OCI-LY7 (cell line): ENCODE measurements around the gene ROBO3. TPM values are rescaled to one million over a fixed set of nuclear protein-coding genes. Genes with fewer than 3 reads are reported as not detected.

Experiments used
- BruUV-seq: library from RNA; stranded (reverse); fragments of 400-500 nt; replicated peaks from 2 replicates; lab custom pipeline; 2021; lab: Mats Ljungman, UMichigan
- CTCF ChIA-PET: fragments of 300-600 bp; sonication (Branson Sonifier 250); formaldehyde crosslinking; loops from one replicate; lab custom pipeline; 2022; ENCODE audit warnings: antibody characterized with exemption; ENCODE audit not compliant: unreplicated experiment; lab: Charles Lee
- POLR2A ChIA-PET: fragments of 300-600 bp; sonication (Branson Sonifier 250); formaldehyde crosslinking; loops from one replicate; lab custom pipeline; 2022; ENCODE audit warnings: antibody characterized with exemption; lab: Charles Lee
- DNase-seq: peaks from one replicate; pipeline ENCODE4 v3.0.0-alpha.2; 2015; ENCODE audit warnings: low spot score
- H2AFZ ChIP-seq: fragments of 200-600 bp; sonication (generic), shearing (Covaris generic); 2 replicates; pipeline ENCODE4 v1.6.1; 2014; ENCODE audit warnings: mild to moderate bottlenecking, antibody characterized with exemption, low read length, moderate library complexity
- H3K27ac ChIP-seq: fragments of 200-600 bp; sonication (generic); 2 replicates; pipeline ENCODE4 v1.5.1; 2014; ENCODE audit warnings: mixed run types, low read depth, mild to moderate bottlenecking, moderate library complexity, low read length, inconsistent platforms; ENCODE audit not compliant: poor library complexity, severe bottlenecking
- H3K36me3 ChIP-seq: fragments of 200-600 bp; sonication (generic); 2 replicates; pipeline ENCODE4 v1.6.1; 2014; ENCODE audit warnings: mild to moderate bottlenecking, antibody characterized with exemption, low read length, moderate library complexity, mixed read lengths; ENCODE audit not compliant: insufficient read depth
- H3K4me1 ChIP-seq: fragments of 200-600 bp; sonication (generic); 2 replicates; pipeline ENCODE4 v1.5.1; 2014; ENCODE audit warnings: mild to moderate bottlenecking, low read length; ENCODE audit not compliant: insufficient read depth, poor library complexity, severe bottlenecking
- H3K4me2 ChIP-seq: fragments of 200-600 bp; sonication (generic); 2 replicates; pipeline ENCODE4 v1.6.1; 2014; ENCODE audit warnings: mild to moderate bottlenecking, low read length
- H3K4me3 ChIP-seq: fragments of 200-600 bp; sonication (generic); 2 replicates; pipeline ENCODE4 v1.5.1; 2014; ENCODE audit warnings: mild to moderate bottlenecking, low read depth, low read length; ENCODE audit not compliant: poor library complexity, severe bottlenecking
- H3K79me2 ChIP-seq: fragments of 200-600 bp; sonication (generic); 2 replicates; pipeline ENCODE4 v1.6.1; 2016; ENCODE audit warnings: low read depth, mild to moderate bottlenecking, low read length, moderate library complexity, mixed read lengths; ENCODE audit not compliant: insufficient read depth
- H3K9me2 ChIP-seq: fragments of 200-600 bp; sonication (generic); 2 replicates; pipeline ENCODE4 v1.6.1; 2016; ENCODE audit warnings: mild to moderate bottlenecking, low read length, mixed read lengths; ENCODE audit not compliant: insufficient read depth
- H3K9me3 ChIP-seq: fragments of 200-600 bp; sonication (generic); 2 replicates; pipeline ENCODE4 v1.6.1; 2014; ENCODE audit warnings: mild to moderate bottlenecking, mixed run types, low read length, mixed read lengths
- H4K20me1 ChIP-seq: fragments of 200-600 bp; sonication (generic); 2 replicates; pipeline ENCODE4 v1.6.1; 2014; ENCODE audit warnings: mild to moderate bottlenecking, antibody characterized with exemption, low read length, moderate library complexity, mixed read lengths; ENCODE audit not compliant: insufficient read depth
- EZH2phosphoT487 ChIP-seq: fragments of 200-600 bp; sonication (generic); IDR thresholded peaks from 2 replicates; pipeline ENCODE4 v1.6.1; 2018; ENCODE audit warnings: low read depth, borderline replicate concordance, mild to moderate bottlenecking, mixed run types, antibody characterized with exemption, low read length, moderate library complexity, mixed read lengths
- intact Hi-C: fragments of 100-400 bp; cut with micrococcal nuclease; formaldehyde crosslinking; loops from one replicate; pipeline ENCODE4 v1.10.0; 2022; ENCODE audit not compliant: unreplicated experiment
- total RNA-seq, 2 experiments: library from RNA; depleted of rRNA in 1 of 2; stranded (reverse); fragments of >200 nt in 1 of 2; shearing (Covaris generic) in 1 of 2; gene quantifications; 2 replicates each; pipeline ENCODE4 v1.2.3, GENCODE V29; 2014 to 2022
- TF ChIP-seq, protein P1 (sequence below): fragments of 200-600 bp; sonication (generic); conservative IDR thresholded peaks from 2 replicates; pipeline ENCODE4 v1.5.1; 2014; ENCODE audit warnings: mild to moderate bottlenecking, antibody characterized with exemption, low read length, moderate library complexity, mixed read lengths

ROBO3 gene
- total RNA-seq, 2 experiments from 2014 or later = 0.19 TPM; not detected in 1

DNA sequence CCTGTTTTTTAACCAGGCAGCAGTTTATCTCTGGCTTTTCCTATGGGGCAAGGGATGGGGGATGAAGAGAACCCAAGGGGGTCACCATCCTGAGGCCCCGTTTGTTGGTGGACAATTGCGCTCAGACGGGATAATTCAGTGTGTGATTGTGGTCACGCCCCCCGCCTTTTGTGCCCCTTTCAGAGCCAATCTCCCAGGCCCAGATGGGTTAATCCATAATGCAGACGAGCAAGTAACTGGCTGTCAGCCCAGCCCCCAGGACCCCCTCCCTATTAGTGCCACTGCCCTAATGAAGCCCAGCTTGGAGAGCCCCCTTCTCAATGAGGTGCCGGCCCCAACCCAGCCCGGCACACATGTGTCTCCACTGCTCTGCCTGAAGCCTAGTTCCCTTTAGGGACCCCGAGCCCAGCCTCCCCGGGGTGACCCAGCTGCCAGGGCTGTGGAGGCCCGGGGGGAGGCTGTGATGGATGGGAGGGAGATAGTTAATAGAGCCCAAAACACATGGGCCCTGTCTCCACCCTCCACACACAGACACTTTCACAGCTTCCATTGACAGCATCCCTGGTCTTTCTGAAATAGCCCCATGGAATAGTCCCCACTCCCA lies 19.1 kb upstream of the ROBO3 start:
- POLR2A ChIA-PET = interaction anchor here (0.8 kb wide), 1 partner anchor 12 kb away, joined by 4 read pairs; no protein-coding TSS in a partner anchor
- no peaks in the 10 kb centered on the region for H3K79me2 ChIP-seq
- CTCF ChIA-PET = no interaction called here

DNA sequence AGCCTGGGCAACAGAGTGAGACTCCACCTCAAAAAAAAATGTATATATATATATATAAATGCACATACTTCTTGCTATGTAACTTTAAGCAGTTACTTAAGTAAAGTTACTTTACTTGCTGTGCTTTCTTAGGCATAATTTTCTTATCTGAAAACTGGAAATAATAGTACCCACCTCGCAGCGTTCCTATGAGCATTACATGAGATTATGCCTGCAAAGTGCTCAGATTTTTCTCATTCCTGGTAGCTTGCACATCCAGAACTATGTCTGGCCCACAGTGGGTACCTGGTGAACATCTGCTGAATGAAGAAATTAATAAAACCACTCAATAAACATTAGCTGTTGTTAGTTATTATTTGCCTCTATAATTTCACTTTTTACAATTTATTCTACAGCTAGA lies 6.1 kb upstream of the ROBO3 start:
- CTCF ChIA-PET = no interaction called here
- Histone ChIP-seq H3K4me3 (no peak overlapping the region), H2AFZ (no peak overlapping the region), H3K9me2 (no peaks in the 10 kb centered on the region), H3K9me3 (no peaks in the 10 kb centered on the region), H3K36me3 (no peaks in the 10 kb centered on the region), H3K79me2 (no peaks in the 10 kb centered on the region), H3K4me1 (no peaks in the 10 kb centered on the region), H4K20me1 (no peaks in the 10 kb centered on the region), H3K4me2 (no peak overlapping the region), H3K27ac (no peak overlapping the region)
- intact Hi-C loops = no loop called here
- BruUV-seq = no TSS peak
- POLR2A ChIA-PET = interaction anchor here (0.6 kb wide), 1 partner anchor 303 kb away, joined by 4 read pairs; no protein-coding TSS in a partner anchor
- no peak for TF ChIP-seq EZH2phosphoT487
- TF ChIP-seq, protein P1, sequence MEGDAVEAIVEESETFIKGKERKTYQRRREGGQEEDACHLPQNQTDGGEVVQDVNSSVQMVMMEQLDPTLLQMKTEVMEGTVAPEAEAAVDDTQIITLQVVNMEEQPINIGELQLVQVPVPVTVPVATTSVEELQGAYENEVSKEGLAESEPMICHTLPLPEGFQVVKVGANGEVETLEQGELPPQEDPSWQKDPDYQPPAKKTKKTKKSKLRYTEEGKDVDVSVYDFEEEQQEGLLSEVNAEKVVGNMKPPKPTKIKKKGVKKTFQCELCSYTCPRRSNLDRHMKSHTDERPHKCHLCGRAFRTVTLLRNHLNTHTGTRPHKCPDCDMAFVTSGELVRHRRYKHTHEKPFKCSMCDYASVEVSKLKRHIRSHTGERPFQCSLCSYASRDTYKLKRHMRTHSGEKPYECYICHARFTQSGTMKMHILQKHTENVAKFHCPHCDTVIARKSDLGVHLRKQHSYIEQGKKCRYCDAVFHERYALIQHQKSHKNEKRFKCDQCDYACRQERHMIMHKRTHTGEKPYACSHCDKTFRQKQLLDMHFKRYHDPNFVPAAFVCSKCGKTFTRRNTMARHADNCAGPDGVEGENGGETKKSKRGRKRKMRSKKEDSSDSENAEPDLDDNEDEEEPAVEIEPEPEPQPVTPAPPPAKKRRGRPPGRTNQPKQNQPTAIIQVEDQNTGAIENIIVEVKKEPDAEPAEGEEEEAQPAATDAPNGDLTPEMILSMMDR = no peak
- DNase-seq = no peak

More for the DNA sequence above, 19.1 kb upstream of the ROBO3 start:
- no peaks in the 10 kb centered on the region for H3K9me3 ChIP-seq
- H4K20me1 ChIP-seq = no peaks in the 10 kb centered on the region
- no peak overlapping the region for H3K27ac ChIP-seq
- H3K4me2 ChIP-seq = no peak overlapping the region
- no TSS peak for BruUV-seq
- no peak for TF ChIP-seq EZH2phosphoT487
- TF ChIP-seq, protein P1 = no peak
- no peak overlapping the region for H2AFZ ChIP-seq
- no peaks in the 10 kb centered on the region for H3K36me3 ChIP-seq
- no peak overlapping the region for H3K4me3 ChIP-seq
- H3K4me1 ChIP-seq = no peaks in the 10 kb centered on the region
- intact Hi-C loops = no loop called here
- H3K9me2 ChIP-seq = no peaks in the 10 kb centered on the region
- DNase-seq = no peak

DNA sequence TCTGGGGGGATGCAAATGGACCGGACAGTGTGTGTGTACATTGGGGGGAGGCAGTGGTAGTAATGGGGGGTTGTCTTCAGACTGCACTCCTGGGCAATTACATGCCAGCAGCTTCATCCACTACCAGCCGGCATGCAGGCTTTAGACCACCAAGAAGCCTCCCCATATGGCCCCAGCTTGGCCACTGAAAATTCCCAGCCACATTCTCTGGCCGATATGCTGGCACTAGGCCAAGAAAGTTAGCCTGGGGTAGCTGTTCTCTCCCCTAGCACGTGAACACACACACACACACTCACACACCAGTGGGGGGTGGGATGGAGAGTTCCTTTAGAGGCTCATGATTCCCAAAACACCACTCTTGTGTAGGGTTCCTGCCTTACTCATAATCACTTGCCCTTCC lies 3.6 kb upstream of the ROBO3 start:
- Histone ChIP-seq H3K4me1 (no peaks in the 10 kb centered on the region), H2AFZ (no peak overlapping the region), H3K79me2 (no peaks in the 10 kb centered on the region), H3K4me3 (no peak overlapping the region), H3K27ac (no peak overlapping the region), H3K36me3 (no peaks in the 10 kb centered on the region), H4K20me1 (no peaks in the 10 kb centered on the region), H3K9me3 (no peaks in the 10 kb centered on the region), H3K4me2 (no peak overlapping the region), H3K9me2 (no peaks in the 10 kb centered on the region)
- TF ChIP-seq EZH2phosphoT487 = no peak
- TF ChIP-seq, protein P1 = no peak
- DNase-seq = no peak
- POLR2A ChIA-PET = no interaction called here
- CTCF ChIA-PET = no interaction called here
- BruUV-seq = no TSS peak
- intact Hi-C loops = no loop called here
